HG02798 (cell line): Measurements from ENCODE around the gene FAM169A.
"Not testable (repeated sequence)": the region's sequence is repeated elsewhere in the genome, so short reads cannot be mapped to it uniquely, and the experiment has no call there.

Experiments
- ATAC-seq: cut with Tn5 transposase; IDR thresholded peaks from one replicate; pipeline ENCODE4 v1.9.1; 2021; ENCODE audit warnings: mild to moderate bottlenecking; ENCODE audit not compliant: unreplicated experiment, poor library complexity

Gene FAM169A

GRCh38 chr5:74865804-74866595 is at the start of gene FAM169A:
Gene FAM169A (minus strand): TSS chr5:74866387. CDS start chr5:74841676, 24,711 bp downstream.
- ATAC-seq: peak; percentile 55

GRCh38 chr5:74915488-74915887 is 49.3 kb upstream of the FAM169A start:
- ATAC-seq: no peak

- not testable (repeated sequence) for ATAC-seq
Observed at GRCh38 chr5:74911421-74911820, 45.2 kb upstream of the FAM169A start.

- ATAC-seq: not testable (repeated sequence)
Observed at GRCh38 chr5:74909888-74910287, 43.7 kb upstream of the FAM169A start.

GRCh38 chr5:74908237-74908636 is 42.0 kb upstream of the FAM169A start:
- not testable (repeated sequence) for ATAC-seq

GRCh38 chr5:74904713-74905112 is 38.5 kb upstream of the FAM169A start:
- not testable (repeated sequence) for ATAC-seq

GRCh38 chr5:74903165-74903787 is 37.1 kb upstream of the FAM169A start:
- peak; percentile 49 for ATAC-seq

GRCh38 chr5:74897049-74897448 is 30.9 kb upstream of the FAM169A start:
- no peak for ATAC-seq

GRCh38 chr5:74895906-74896305 is 29.7 kb upstream of the FAM169A start:
- no peak for ATAC-seq

GRCh38 chr5:74894351-74894750 is 28.2 kb upstream of the FAM169A start:
- ATAC-seq: no peak

GRCh38 chr5:74892921-74893320 is 26.7 kb upstream of the FAM169A start:
- no peak for ATAC-seq

- ATAC-seq: peak; percentile 69
Observed at GRCh38 chr5:74889523-74890105, 23.4 kb upstream of the FAM169A start.

- no peak for ATAC-seq
Observed at GRCh38 chr5:74888117-74888516, 21.9 kb upstream of the FAM169A start.

- ATAC-seq: no peak
Observed at GRCh38 chr5:74885170-74885569, 19.0 kb upstream of the FAM169A start.

GRCh38 chr5:74882379-74883134 is 16.4 kb upstream of the FAM169A start:
- not testable (repeated sequence) for ATAC-seq

GRCh38 chr5:74877624-74878304 is 11.6 kb upstream of the FAM169A start:
- ATAC-seq: no peak

- no peak for ATAC-seq
Observed at GRCh38 chr5:74875994-74876791, 10.0 kb upstream of the FAM169A start.

GRCh38 chr5:74873525-74874249 is 7.5 kb upstream of the FAM169A start:
- ATAC-seq: no peak
